GM19397 (cell line): ENCODE results near the gene FASTK.

ENCODE experiments used
- ATAC-seq: cut with Tn5 transposase; IDR thresholded peaks from one replicate; pipeline ENCODE4 v1.9.1; 2021; ENCODE audit warnings: mild to moderate bottlenecking, moderate library complexity; ENCODE audit not compliant: unreplicated experiment

The FASTK gene

GRCh38 chr7:151118108-151119054 is 37.8 kb upstream of the FASTK start:
- ATAC-seq = no peak

DNA sequence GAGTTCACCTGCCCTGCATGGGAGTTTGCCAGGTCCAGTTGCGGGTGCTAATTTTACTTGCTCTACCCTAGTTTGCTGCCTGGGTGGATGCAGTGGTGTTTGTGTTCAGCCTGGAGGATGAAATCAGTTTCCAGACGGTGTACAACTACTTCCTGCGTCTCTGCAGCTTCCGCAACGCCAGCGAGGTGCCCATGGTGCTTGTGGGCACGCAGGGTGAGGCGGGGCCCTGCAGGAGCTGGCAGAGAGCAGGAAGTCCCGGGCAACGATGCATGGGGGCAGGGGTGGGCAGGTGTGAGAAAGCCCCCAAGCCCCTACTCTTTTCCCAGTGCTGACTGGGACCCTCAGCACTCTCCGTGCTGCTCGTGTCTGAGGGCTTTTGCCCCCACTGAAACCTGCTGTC is 37.0 kb upstream of the FASTK start:
- no peak for ATAC-seq

GRCh38 chr7:151116603-151117440 is 36.2 kb upstream of the FASTK start:
- ATAC-seq = no peak

- ATAC-seq = no peak
Measured at GRCh38 chr7:151115836-151116418, 35.3 kb upstream of the FASTK start.

- no peak for ATAC-seq
Measured at GRCh38 chr7:151115121-151115835, 34.7 kb upstream of the FASTK start.

- ATAC-seq = no peak
Measured at GRCh38 chr7:151114151-151115090, 33.8 kb upstream of the FASTK start.

DNA sequence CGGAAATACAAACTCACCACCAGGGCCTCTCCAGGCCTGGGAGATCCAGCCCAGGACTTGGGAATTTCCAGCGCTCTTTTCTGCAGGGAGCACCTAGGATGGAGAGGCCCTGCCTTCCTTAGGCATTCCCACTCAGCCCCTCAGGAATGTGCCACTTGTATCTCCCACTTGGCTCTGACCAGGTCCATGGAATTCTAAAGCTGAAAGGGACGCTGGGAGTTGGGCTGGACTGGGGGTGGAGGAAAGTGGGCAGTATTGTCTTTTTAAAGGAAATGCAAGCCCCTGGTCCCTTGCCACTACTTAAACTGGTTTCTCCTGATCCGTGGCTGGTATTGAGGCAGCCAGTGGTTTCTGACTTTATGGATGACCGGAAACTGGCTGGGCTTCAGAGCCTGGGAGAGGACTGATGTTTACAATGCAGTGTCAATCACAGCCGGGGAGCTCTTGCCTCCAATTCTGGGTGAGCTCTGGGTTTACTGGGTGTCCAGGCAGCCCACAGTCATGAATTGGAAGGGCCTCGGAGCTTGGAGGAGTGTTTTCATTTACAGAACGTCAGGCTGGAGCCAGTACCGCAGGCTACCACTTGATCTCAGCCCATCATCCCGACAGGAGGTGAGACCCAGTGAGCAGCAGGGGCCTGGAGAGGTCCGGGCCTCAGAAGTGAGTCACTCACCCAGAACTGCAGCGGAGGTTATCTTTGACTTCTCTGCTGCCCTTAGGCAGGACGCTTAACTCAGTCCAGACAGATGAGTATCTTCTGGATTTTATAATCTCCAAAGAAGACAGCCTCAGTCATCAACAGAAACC is 32.9 kb upstream of the FASTK start:
- ATAC-seq = no peak

GRCh38 chr7:151110941-151111645 is 30.5 kb upstream of the FASTK start:
- peak; percentile 65 for ATAC-seq

- no peak for ATAC-seq
Measured at GRCh38 chr7:151110236-151110940, 29.8 kb upstream of the FASTK start.

DNA sequence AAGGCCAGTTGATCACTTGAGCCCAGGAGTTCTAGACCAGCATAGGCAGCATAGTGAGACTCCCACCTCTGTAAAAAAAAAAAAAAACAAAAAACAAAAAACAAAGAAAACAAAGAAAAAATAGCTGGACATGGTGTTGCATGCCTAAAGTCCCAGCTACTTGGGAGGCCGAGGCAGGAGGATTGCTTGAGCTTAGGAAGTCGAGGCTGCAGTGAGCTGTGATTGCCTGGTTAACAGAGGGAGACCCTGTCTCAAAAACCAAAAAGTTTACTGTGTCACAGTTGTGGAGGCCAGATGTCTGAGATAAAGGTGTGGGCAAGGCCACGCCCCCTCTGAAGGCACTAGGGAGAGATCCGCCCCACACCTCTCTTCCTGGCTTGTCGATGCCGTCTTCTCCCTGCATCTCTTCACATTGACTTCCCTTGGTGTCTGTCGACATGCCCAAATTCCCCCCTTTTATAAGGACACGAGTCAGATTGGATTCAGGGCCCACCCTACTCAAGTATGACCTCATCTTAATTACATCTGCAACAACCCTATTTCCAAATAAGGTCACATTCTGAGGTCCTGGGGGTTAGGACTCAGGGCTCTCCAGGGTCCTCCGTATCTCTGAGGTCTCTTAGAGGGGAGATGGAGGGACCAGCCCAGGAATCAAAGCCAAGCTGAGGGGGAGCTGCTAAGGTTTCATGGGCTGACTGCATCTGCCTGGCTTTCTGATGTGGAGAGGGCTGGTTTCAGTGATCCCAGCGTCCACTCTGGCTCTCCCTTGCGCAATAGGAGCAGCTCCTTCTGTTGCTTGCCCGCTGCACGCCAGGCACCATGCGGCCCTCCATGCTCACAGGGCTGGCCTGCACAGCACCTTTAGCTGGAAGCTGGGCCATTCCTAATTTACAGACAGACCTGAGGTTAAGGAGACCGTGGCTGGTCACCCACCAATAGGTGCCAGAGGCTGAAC is 28.8 kb upstream of the FASTK start:
- no peak for ATAC-seq

DNA sequence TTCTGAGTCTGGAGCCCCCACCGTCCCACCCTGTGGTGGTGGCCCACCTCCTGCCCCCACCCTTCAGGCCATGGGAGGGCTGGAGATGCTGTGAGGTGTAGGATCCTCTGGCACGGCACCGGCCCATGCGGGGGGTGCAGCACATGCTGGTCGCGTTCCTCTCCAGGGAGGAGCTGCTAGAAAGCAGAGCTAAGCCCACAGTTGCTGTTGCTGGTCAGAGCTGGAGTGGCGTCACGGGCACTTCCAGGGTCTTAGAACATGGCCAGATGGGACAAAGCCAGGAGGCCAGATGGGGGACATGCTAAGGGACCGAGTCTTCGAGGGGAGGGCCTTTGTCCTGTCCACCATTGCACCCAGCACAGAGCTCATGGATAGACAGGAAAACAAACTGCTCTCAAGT is 27.3 kb upstream of the FASTK start:
- ATAC-seq = no peak

DNA sequence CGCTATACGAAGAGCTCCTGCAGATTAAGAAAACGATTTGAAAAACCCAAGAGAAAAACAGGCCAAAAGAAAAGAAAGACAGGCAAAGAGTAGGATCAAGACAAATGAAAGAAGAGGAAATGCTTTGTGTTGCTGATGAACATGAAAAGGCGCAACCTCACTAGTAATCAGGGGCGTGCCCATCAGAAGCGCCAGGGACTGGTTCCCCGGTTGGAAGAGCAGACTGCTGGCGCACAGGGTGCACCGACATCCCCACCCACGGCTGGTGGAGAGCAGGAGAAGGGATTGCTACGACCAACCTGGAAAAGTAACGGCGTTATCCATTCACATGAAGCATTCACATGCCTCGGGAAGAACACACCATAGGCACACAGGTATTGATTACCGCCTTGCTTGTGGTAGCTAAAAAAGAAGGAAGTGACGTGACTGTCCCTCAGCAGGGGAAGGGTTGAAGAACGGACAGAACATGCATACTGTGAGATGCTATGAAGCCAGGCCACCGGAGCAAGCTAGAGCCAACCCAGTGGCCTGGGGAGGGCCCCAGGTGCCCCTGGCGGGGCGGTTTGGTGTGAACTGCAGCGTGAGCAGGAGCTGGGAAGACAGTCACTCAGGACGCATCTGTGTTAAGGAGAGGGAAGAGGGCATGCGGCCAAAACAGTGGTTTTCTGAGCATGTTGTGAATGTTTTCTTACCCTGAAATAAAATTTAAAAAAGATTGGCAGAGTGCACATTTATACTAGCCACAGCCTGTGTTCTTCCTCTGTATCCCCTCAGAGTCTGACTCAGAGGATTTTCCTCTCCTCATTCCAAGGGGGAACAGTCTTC is 24.0 kb upstream of the FASTK start:
- ATAC-seq = no peak

- ATAC-seq = no peak
Measured at GRCh38 chr7:151103973-151104372, 23.4 kb upstream of the FASTK start.

- ATAC-seq = no peak
Measured at GRCh38 chr7:151102991-151103390, 22.4 kb upstream of the FASTK start.

DNA sequence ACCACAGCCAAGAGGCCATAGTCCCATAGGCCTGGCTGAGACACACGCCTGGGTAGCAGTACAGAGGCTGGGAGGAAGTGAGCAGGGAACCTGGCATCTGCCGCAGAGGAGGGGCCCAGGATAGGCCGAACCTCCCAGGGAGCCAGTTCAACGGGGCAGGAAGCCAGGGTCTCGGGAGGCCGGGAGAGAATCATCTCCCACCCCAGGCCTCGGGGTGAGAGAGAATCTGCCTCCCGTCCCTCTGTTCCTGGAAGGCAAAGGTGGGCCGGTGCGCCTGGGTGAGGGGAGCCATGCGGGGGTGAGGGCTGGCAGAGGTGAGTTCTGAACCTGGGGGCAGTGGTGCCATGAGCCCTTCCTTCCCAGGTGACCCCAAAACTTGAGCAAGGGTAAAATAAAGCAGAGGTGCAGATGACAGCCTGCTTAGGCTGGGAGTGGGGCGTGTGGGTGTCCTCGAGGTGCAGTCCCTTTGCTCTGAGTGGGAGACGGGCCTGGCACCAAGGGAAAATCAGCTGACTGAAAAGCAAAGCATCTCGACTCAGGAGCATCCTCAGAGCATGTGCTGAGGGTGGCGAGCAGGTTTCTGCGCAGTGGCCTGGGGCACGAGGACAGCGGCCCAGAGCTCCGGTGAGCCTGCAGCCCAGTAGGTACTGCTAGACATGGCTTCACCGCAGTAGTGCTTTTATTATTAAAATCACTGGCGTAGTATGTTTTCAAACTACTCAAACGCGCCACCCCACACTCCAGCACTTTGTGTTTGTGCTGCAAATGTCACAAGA is 21.2 kb upstream of the FASTK start:
- ATAC-seq = no peak
